HG02759 (cell line): Measurements from ENCODE around the gene SMC1B.
"Not testable (repeated sequence)": the region's sequence is repeated elsewhere in the genome, so short reads cannot be mapped to it uniquely, and the experiment has no call there.

Source experiments
- ATAC-seq: cut with Tn5 transposase; IDR thresholded peaks from one replicate; pipeline ENCODE4 v1.9.1; 2021; ENCODE audit warnings: mild to moderate bottlenecking, moderate library complexity; ENCODE audit not compliant: unreplicated experiment

Gene SMC1B

GRCh38 chr22:45306139-45306538 lies 107.3 kb downstream of the SMC1B start:
- no peak for ATAC-seq

DNA sequence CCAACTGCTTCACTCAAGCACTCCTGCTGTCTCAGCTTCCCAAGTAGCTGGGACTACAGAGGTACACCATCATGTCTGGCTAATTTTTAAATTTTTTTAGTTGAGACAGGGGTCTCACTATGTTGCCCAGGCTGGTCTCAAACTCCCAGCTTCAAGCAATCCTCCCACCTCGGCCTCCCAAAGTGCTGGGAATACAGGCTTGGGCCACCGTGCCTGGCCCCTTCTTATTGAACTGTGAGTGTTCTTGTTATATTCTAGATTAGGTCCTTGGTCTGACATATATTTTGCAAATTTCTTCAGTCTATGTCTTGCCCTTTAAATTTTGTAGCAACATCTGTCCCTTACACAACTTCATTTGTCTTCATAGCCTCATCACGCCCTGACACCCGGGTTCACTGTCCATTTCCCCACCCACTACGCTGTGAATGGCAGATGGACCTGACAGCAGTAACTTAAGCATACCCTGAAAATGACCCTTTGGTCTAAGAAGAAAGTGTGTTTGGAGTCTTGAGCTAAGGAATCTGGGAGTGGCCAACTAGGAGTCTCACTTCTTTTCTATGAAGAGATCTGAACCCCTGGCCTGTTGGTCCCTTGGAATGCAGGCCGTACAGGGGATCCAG lies 107.8 kb downstream of the SMC1B start:
- no peak for ATAC-seq

DNA sequence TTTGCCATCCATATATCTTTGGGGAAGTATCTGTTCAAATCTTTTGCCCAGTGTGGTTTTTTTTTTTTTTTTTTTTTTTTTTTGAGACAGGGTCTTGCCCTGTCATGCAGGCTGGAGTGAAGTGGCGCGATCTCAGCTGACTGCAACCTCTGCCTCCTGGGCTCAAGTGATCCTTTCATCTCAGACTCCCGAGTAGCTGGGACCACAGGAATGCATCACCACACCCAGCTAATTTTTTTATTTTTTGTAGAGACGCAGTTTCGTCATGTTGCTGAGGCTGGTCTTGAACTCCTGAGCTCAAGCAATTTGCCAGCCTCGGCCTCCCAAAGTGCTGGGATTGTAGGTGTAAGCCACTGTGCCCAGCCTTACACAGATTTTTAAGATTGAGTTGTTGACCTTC lies 108.4 kb downstream of the SMC1B start:
- ATAC-seq, result no peak

GRCh38 chr22:45303181-45303580 lies 110.2 kb downstream of the SMC1B start:
- ATAC-seq, result no peak

DNA sequence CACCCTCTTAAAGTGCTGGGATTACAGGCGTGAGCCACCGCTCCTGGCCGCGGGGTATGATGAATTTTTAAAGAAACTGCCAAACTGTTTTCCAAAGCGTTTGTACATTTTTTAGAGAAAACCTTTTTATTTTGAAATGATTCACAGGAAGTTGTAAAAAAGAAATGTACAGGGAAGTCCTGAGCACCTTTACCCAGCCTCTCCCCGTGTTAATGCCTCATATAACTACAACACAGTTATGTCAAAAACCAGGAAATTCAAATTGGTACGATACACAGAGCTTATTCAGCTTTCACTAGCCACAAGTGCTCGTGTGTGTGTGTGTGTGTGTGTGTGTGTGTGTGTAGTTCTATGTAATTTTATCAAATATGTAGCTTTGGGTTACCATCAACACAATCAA lies 110.6 kb downstream of the SMC1B start:
- no peak for ATAC-seq

DNA sequence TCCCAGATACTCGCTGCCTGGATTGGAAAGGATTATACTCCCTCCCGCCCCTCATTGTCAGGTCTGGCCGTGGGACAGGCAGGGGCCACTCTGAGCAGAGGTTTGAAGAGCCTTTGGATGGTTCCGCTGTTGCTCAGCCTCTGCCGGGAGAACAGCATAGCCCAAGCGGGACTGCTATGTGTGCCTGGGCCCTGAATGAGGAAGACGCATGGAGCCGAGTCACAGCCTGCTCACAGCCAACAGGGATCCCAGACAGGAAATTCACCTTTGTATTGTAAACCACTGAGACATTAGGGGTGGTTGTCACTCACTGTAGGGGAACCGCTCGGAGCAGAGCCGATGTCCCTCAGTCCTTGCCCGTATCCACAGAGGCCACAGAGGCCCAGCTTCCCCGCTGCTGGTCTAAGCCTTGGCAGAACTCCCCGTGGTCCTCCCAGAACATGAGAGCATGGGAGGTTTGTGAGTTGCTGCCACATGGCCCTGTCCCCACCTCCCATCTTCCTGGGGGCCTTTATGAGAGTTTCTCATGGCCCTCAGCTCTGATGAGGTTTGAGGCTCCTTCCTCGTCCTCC lies 114.4 kb downstream of the SMC1B start:
- ATAC-seq, result no peak

DNA sequence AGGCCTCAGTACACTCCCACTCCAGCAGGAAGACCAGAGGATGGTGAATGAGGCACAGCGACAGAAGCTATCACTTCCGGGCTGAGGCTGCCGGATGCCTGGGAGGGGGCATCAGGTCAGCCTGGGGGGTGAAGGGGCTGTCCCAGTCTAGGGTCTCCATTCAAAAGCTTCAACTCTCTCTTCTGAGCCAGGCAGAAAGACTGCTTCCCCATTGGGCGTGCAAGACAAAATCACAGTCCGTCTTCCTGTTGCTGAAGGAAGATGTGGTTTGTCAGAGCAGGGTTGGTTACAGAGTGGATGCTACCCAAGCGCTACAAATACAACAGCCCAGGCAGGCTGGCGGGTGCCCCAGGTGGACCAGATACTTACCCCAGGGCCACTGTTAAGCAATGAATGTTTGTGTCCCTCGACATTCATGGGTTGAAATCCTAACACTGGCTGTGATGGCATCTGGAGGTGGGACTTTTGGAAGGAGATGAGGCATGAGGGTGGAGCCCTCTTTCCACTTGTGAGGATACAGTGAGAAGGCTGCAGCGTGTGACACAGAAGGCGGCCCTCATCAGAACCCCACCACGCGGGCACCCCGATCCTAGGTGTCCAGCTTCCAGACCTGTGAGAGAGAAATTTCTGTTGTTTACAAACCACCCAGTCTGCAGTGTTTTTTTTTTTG lies 116.6 kb downstream of the SMC1B start:
- no peak for ATAC-seq

DNA sequence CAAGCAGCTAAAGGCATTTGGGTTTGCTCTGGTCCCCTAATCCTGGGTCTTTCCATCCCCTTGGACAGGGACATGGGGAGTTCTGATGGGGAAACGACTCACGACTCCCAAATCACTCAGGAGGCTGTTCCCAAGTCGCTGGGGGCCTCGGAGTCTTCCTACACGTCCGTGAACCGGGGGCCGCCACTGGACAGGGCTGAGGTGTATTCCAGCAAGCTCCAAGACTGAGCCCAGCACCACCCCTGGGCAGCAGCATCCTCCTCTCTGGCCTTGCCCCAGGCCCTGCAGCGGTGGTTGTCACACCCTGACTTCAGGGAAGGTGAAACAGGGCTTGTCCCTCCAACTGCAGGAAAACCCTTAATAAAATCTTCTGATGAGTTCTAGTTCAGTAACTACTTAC lies 117.9 kb downstream of the SMC1B start:
- ATAC-seq, result no peak

DNA sequence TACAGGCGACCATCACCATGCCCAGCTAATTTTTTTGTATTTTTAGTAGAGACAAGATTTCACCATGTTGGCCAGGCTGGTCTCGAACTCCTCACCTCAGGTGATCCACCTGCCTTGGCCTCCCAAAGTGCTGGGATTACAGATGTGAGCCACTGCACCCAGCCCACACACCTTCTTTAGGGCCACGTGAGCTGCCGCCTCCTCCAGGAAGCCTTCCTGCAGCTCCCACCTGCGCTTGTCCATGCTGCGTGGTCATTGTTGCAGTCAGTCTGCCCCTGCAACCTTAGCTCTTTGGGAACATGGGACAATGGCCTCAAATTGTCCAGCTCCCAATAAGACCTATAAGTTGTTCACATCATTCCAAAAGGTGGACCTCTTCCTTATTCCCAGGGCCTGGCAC lies 118.4 kb downstream of the SMC1B start:
- not testable (repeated sequence) for ATAC-seq
